ENCODE data around the gene ESYT2.

The ESYT2 gene

GRCh38 chr7:158810846-158811245, 18.5 kb downstream of the ESYT2 start:
- peaks cover 0 to 5% of the 10 kb centered on the region in 2 experiments; a peak in 1 of 3 replicates for H3K36me3 ChIP-seq (ENCODE audit: control insufficient read depth in 2 of 2, insufficient read depth in 1 of 2, low read length in 2 of 2)
- TF ChIP-seq ZNF48 (tag by site-specific recombination; IDR thresholded peaks at IDR 0.05) (no peak), ZNF76 (tag by site-specific recombination; IDR thresholded peaks at IDR 0.05; ENCODE audit: borderline replicate concordance, low read depth) (no peak), BCL6B (tag by site-specific recombination; IDR thresholded peaks at IDR 0.05) (no peak), ZNF514 (tag by site-specific recombination; IDR thresholded peaks at IDR 0.05) (no peak), ZNF777 (tag by site-specific recombination; IDR thresholded peaks at IDR 0.05; ENCODE audit: borderline replicate concordance) (no peak), WT1 (tag by site-specific recombination; IDR thresholded peaks at IDR 0.05) (no peak), ZNF843 (tag by site-specific recombination; IDR thresholded peaks at IDR 0.05) (no peak), ZNF138 (tag by site-specific recombination; IDR thresholded peaks at IDR 0.05; ENCODE audit: borderline replicate concordance) (no peak), REPIN1 (tag by site-specific recombination; IDR thresholded peaks at IDR 0.05; ENCODE audit: low read depth) (no peak), ZNF391 (tag by site-specific recombination; IDR thresholded peaks at IDR 0.05; ENCODE audit: borderline replicate concordance, low read depth) (no peak), ZBTB26 (tag by site-specific recombination; optimal IDR thresholded peaks at IDR 0.05) (no peak)
- H3K4me3 ChIP-seq (ENCODE audit: low read depth, low read length) = no peak overlapping the region
- no peaks in the 10 kb centered on the region for H3K9me3 ChIP-seq (ENCODE audit: control insufficient read depth, insufficient read depth, low read depth, low read length)
- ChIA-PET POLR2A (no interaction called here), CTCF (interaction anchor here (0.6 kb wide), 1 partner anchor 12 kb away, joined by 3 read pairs; no protein-coding TSS in a partner anchor)
- H3K4me1 ChIP-seq (ENCODE audit: control insufficient read depth, insufficient read depth, low read length) = no peaks in the 10 kb centered on the region; the same call in 1 of the 2 replicates
- no peak overlapping the region for H3K27ac ChIP-seq (ENCODE audit: extremely low read depth, low read depth, low read length)

- Histone ChIP-seq H3K27ac (ENCODE audit: extremely low read depth, low read depth, low read length) (no peak overlapping the region), H3K36me3 (ENCODE audit: control insufficient read depth in 2 of 2, insufficient read depth in 1 of 2, low read length in 2 of 2) (peaks cover 0 to 5% of the 10 kb centered on the region in 2 experiments; a peak in 1 of 3 replicates), H3K4me3 (ENCODE audit: low read depth, low read length) (no peak overlapping the region), H3K4me1 (ENCODE audit: control insufficient read depth, insufficient read depth, low read length) (no peaks in the 10 kb centered on the region), H3K9me3 (ENCODE audit: control insufficient read depth, insufficient read depth, low read depth, low read length) (no peaks in the 10 kb centered on the region)
- ChIA-PET CTCF (interaction anchor here (0.6 kb wide), 1 partner anchor 10 kb away, joined by 3 read pairs; no protein-coding TSS in a partner anchor), POLR2A (no interaction called here)
- TF ChIP-seq PRDM4 (tag by site-specific recombination; IDR thresholded peaks at IDR 0.05) = no peak
- no peak for TF ChIP-seq ZNF404 (tag by site-specific recombination; IDR thresholded peaks at IDR 0.05)
- TF ChIP-seq KLF9 (tag by site-specific recombination; IDR thresholded peaks at IDR 0.05; ENCODE audit: low read depth) = no peak
- no peak for TF ChIP-seq ZNF664 (tag by site-specific recombination; IDR thresholded peaks at IDR 0.05)
- TF ChIP-seq ZNF623 (tag by site-specific recombination; IDR thresholded peaks at IDR 0.05) = no peak
- no peak for TF ChIP-seq CTCF (tag by site-specific recombination; IDR thresholded peaks at IDR 0.05)
- TF ChIP-seq GLIS1 (tag by site-specific recombination; IDR thresholded peaks at IDR 0.05) = no peak
- no peak for TF ChIP-seq INSM2 (tag by site-specific recombination; IDR thresholded peaks at IDR 0.05)
- TF ChIP-seq ZNF639 (tag by site-specific recombination; IDR thresholded peaks at IDR 0.05) = no peak
- TF ChIP-seq ZNF555 (tag by site-specific recombination; conservative IDR thresholded peaks at IDR 0.05) = no peak
- TF ChIP-seq ZNF280D (tag by site-specific recombination; IDR thresholded peaks at IDR 0.05) = no peak
Observed at GRCh38 chr7:158809596-158809995, 19.7 kb downstream of the ESYT2 start.
